Breast epithelium (tissue), 3 donors: ENCODE results near the gene SKP1.

ENCODE experiments used
- POLR2A ChIP-seq: fragments of 450-650 bp; IDR thresholded peaks from one replicate; pipeline ENCODE4 v1.6.1; 2016; ENCODE audit warnings: antibody characterized with exemption, mild to moderate bottlenecking, moderate library complexity
- TF ChIP-seq, protein P1 (sequence below), 3 donors: fragments of 450-650 bp; IDR thresholded peaks; one replicate each; pipeline ENCODE4 v1.5.1; 2016 to 2017; ENCODE audit warnings: antibody characterized with exemption in 3 of 3, mild to moderate bottlenecking in 3 of 3, moderate library complexity in 3 of 3

GRCh38 chr5:134118212-134118835 lies 58.4 kb downstream of the SKP1 start:
- TF ChIP-seq POLR2A: no peak
- TF ChIP-seq, protein P1, sequence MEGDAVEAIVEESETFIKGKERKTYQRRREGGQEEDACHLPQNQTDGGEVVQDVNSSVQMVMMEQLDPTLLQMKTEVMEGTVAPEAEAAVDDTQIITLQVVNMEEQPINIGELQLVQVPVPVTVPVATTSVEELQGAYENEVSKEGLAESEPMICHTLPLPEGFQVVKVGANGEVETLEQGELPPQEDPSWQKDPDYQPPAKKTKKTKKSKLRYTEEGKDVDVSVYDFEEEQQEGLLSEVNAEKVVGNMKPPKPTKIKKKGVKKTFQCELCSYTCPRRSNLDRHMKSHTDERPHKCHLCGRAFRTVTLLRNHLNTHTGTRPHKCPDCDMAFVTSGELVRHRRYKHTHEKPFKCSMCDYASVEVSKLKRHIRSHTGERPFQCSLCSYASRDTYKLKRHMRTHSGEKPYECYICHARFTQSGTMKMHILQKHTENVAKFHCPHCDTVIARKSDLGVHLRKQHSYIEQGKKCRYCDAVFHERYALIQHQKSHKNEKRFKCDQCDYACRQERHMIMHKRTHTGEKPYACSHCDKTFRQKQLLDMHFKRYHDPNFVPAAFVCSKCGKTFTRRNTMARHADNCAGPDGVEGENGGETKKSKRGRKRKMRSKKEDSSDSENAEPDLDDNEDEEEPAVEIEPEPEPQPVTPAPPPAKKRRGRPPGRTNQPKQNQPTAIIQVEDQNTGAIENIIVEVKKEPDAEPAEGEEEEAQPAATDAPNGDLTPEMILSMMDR (IDR thresholded peaks at IDR 0.05): no peak
